CD14-positive monocyte (primary cell): ENCODE measurements around the gene DNAI2. TPM values are rescaled to one million over a fixed set of nuclear protein-coding genes. Genes with fewer than 3 reads are reported as not detected.

Experiments
- DNase-seq, 3 donors: peaks; one replicate each; pipeline ENCODE4 v3.0.0-alpha.2; 2011 to 2022
- H2AFZ ChIP-seq: 2 replicates; pipeline ENCODE4 v1.6.0; 2012; ENCODE audit warnings: mild to moderate bottlenecking, low read depth, low read length, inconsistent platforms; ENCODE audit not compliant: insufficient read depth, poor library complexity, severe bottlenecking
- H3K27ac ChIP-seq, 2 donors: 1 replicate in 1 of 2; 2 replicates in 1 of 2; pipeline ENCODE4 v1.5.1; 2012 to 2013; ENCODE audit warnings: low read length in 2 of 2, control low read depth in 1 of 2, inconsistent platforms in 1 of 2, low read depth in 1 of 2, mild to moderate bottlenecking in 1 of 2
- H3K27me3 ChIP-seq, 2 donors: one replicate each; pipeline versions ENCODE4 v1.6.0 to v1.6.1; 2011 to 2013; ENCODE audit warnings: low read length in 2 of 2; ENCODE audit not compliant: control insufficient read depth in 2 of 2, insufficient read depth in 2 of 2
- H3K36me3 ChIP-seq, 2 donors: replicated peaks in 1 of 2; 1 replicate in 1 of 2; 2 replicates in 1 of 2; pipeline versions ENCODE4 v1.5.1 to v1.6.1; 2012 to 2013; ENCODE audit warnings: low read length in 2 of 2, control low read depth in 1 of 2, inconsistent platforms in 1 of 2, mild to moderate bottlenecking in 1 of 2; ENCODE audit not compliant: insufficient read depth in 2 of 2, control insufficient read depth in 1 of 2
- H3K4me1 ChIP-seq, 2 donors: 1 replicate in 1 of 2; 2 replicates in 1 of 2; pipeline versions ENCODE4 v1.5.1 to v1.6.1; 2012 to 2013; ENCODE audit warnings: low read length in 2 of 2, control low read depth in 1 of 2, inconsistent platforms in 1 of 2, mild to moderate bottlenecking in 1 of 2, moderate library complexity in 1 of 2; ENCODE audit not compliant: insufficient read depth in 2 of 2, control insufficient read depth in 1 of 2
- H3K4me2 ChIP-seq: replicated peaks from 2 replicates; pipeline ENCODE3; 2012; ENCODE audit warnings: low read length, moderate library complexity, mild to moderate bottlenecking; ENCODE audit not compliant: poor library complexity, severe bottlenecking; ENCODE audit errors: extremely low read depth
- H3K4me3 ChIP-seq, 3 experiments: fragments of 200-600 bp in 1 of 3; sonication (generic) in 1 of 3; replicated peaks in 1 of 3; 1 replicate in 2 of 3; 2 replicates in 1 of 3; pipeline ENCODE4 v1.5.1; 2011 to 2013; ENCODE audit warnings: low read length in 3 of 3, mild to moderate bottlenecking in 3 of 3, control low read depth in 2 of 3, low read depth in 2 of 3, inconsistent platforms in 1 of 3, moderate library complexity in 1 of 3
- H3K79me2 ChIP-seq: 2 replicates; pipeline ENCODE4 v1.6.0; 2012; ENCODE audit warnings: mild to moderate bottlenecking, control low read depth, inconsistent platforms, low read length, moderate library complexity; ENCODE audit not compliant: insufficient read depth
- H3K9ac ChIP-seq: 2 replicates; pipeline ENCODE4 v1.6.0; 2017; ENCODE audit warnings: low read length, mild to moderate bottlenecking; ENCODE audit not compliant: insufficient read depth, poor library complexity, severe bottlenecking
- H3K9me3 ChIP-seq, 2 donors: replicated peaks in 1 of 2; 1 replicate in 1 of 2; 2 replicates in 1 of 2; pipeline versions ENCODE4 v1.5.1 to v1.6.1; 2012 to 2013; ENCODE audit warnings: low read length in 2 of 2, control low read depth in 1 of 2; ENCODE audit not compliant: control insufficient read depth in 1 of 2, insufficient read depth in 1 of 2
- H4K20me1 ChIP-seq: 2 replicates; pipeline ENCODE4 v1.6.0; 2012; ENCODE audit warnings: mild to moderate bottlenecking, low read length, control low read depth, moderate library complexity; ENCODE audit not compliant: insufficient read depth
- H3K27ac Mint-ChIP-seq, 7 donors: one replicate each; pipeline ENCODE4 v1.8.0; 2020; ENCODE audit warnings: mild to moderate bottlenecking in 7 of 7, mixed read lengths in 7 of 7, moderate library complexity in 6 of 7, inconsistent platforms in 2 of 7
- H3K27me3 Mint-ChIP-seq, 3 donors: one replicate each; pipeline ENCODE4 v1.8.0; 2021 to 2022; ENCODE audit warnings: low read depth in 3 of 3, mild to moderate bottlenecking in 3 of 3, mixed read lengths in 3 of 3, moderate library complexity in 3 of 3, inconsistent platforms in 1 of 3
- H3K36me3 Mint-ChIP-seq, 2 donors: one replicate each; pipeline ENCODE4 v1.8.0; 2020; ENCODE audit warnings: mixed read lengths in 2 of 2, inconsistent platforms in 1 of 2, mild to moderate bottlenecking in 1 of 2
- H3K4me1 Mint-ChIP-seq: one replicate; pipeline ENCODE4 v1.8.0; 2020; ENCODE audit warnings: mild to moderate bottlenecking, mixed read lengths
- H3K4me3 Mint-ChIP-seq, 2 donors: one replicate each; pipeline ENCODE4 v1.8.0; 2020; ENCODE audit warnings: mild to moderate bottlenecking in 2 of 2, mixed read lengths in 2 of 2, moderate library complexity in 1 of 2
- H3K9me3 Mint-ChIP-seq, 7 donors: one replicate each; pipeline ENCODE4 v1.8.0; 2020 to 2022; ENCODE audit warnings: mixed read lengths in 7 of 7, mild to moderate bottlenecking in 6 of 7, moderate library complexity in 6 of 7, inconsistent platforms in 2 of 7
- WGBS: methylation state at CpG from one replicate; pipeline ENCODE4 v1.1.5; 2013; ENCODE audit warnings: missing lambda C conversion rate; ENCODE audit not compliant: insufficient coverage; 5-methylcytosine and 5-hydroxymethylcytosine counted together
- intact Hi-C, 2 donors: fragments of 100-400 bp; cut with micrococcal nuclease; formaldehyde crosslinking; loops; one replicate each; pipeline versions ENCODE4 v1.15.0 to v1.15.1; 2023
- polyA plus RNA-seq, 3 donors: library from polyadenylated mRNA; depleted of rRNA in 1 of 3; unstranded in 2 of 3; stranded (reverse) in 1 of 3; fragments of 300-500 nt in 2 of 3; fragments of >200 nt in 1 of 3; fragmentation: Illumina TruSeq in 2 of 3; gene quantifications; 1 replicate in 2 of 3; 2 replicates in 1 of 3; pipeline ENCODE4 v1.2.3, GENCODE V29; 2012 to 2021
- TF ChIP-seq, protein P1 (sequence below): fragments of 200-600 bp; IDR thresholded peaks from one replicate; pipeline ENCODE4 v1.8.0; 2022; ENCODE audit warnings: antibody characterized with exemption, mild to moderate bottlenecking

The DNAI2 gene
- polyA plus RNA-seq, 3 donors, result 0.07 TPM; not detected in 2

DNA sequence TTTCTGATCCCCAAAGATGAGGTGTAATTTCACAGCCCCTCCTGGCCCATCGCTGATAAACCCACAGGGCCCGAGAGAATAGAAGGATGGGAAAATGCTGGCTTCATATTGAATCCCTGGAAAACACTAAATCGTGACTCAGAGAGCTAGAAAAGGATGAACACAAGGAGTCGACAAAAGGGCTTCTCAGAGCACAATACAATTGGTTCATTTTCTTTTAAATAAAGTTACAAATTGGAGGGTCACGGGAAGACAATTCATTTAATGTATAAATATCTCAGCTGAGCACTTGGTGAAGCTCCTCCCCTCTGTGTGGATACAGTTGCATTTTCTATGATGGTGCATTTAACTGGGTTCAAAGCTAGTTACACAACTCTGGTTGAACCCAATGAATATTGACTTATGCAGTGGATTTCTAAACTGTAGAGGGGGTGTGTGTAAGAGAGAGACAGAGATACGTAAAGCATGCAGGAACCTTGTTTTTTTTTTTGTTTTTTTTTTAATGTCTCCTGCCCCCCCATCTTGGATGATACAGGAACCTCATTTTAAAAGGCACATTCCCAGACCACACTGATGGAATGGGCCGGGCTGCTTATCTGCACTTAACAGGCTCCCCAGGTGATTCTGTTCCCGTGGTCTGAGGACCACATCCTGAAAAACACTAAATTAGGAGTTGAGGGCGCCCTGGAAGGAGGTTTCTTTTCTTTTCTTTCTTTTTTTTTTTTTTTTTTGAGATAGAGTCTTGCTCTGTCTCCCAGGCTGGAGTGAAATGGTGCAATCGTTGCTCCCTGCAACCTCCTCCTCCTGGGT, 46.6 kb upstream of the DNAI2 start:
- H3K36me3 ChIP-seq, result peaks cover 63 to 91% of the 10 kb centered on the region in 2 donors
- H4K20me1 ChIP-seq, result peaks cover 45% of the 10 kb centered on the region
- H3K4me2 ChIP-seq, result no peak overlapping the region
- H3K4me3 ChIP-seq, result no peak overlapping the region
- TF ChIP-seq, protein P1, sequence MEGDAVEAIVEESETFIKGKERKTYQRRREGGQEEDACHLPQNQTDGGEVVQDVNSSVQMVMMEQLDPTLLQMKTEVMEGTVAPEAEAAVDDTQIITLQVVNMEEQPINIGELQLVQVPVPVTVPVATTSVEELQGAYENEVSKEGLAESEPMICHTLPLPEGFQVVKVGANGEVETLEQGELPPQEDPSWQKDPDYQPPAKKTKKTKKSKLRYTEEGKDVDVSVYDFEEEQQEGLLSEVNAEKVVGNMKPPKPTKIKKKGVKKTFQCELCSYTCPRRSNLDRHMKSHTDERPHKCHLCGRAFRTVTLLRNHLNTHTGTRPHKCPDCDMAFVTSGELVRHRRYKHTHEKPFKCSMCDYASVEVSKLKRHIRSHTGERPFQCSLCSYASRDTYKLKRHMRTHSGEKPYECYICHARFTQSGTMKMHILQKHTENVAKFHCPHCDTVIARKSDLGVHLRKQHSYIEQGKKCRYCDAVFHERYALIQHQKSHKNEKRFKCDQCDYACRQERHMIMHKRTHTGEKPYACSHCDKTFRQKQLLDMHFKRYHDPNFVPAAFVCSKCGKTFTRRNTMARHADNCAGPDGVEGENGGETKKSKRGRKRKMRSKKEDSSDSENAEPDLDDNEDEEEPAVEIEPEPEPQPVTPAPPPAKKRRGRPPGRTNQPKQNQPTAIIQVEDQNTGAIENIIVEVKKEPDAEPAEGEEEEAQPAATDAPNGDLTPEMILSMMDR, result no peak
- no peaks in the 10 kb centered on the region for H3K9me3 ChIP-seq
- DNase-seq, result no peak
- peaks cover 0 to 2% (median 0%) of the 10 kb centered on the region in 7 donors for H3K9me3 Mint-ChIP-seq
- peaks cover 4 to 6% of the 10 kb centered on the region in 2 donors for H3K4me1 ChIP-seq
- intact Hi-C loops, result no loop called here
- no peaks in the 10 kb centered on the region for H3K27me3 ChIP-seq
- peaks cover 10% of the 10 kb centered on the region for H3K4me1 Mint-ChIP-seq
- H3K79me2 ChIP-seq, result no peaks in the 10 kb centered on the region
- H3K4me3 Mint-ChIP-seq, result no peak overlapping the region
- H3K27me3 Mint-ChIP-seq, result peaks cover 0 to 3% (median 0%) of the 10 kb centered on the region in 3 donors
- H3K9ac ChIP-seq, result no peak overlapping the region
- 20% methylated on average over 1 of the region's 10 CpGs for WGBS
- no peak overlapping the region for H3K27ac Mint-ChIP-seq
- H3K36me3 Mint-ChIP-seq, result peaks cover 84 to 97% of the 10 kb centered on the region in 2 donors
- H2AFZ ChIP-seq, result no peak overlapping the region
- H3K27ac ChIP-seq, result no peak overlapping the region

DNA sequence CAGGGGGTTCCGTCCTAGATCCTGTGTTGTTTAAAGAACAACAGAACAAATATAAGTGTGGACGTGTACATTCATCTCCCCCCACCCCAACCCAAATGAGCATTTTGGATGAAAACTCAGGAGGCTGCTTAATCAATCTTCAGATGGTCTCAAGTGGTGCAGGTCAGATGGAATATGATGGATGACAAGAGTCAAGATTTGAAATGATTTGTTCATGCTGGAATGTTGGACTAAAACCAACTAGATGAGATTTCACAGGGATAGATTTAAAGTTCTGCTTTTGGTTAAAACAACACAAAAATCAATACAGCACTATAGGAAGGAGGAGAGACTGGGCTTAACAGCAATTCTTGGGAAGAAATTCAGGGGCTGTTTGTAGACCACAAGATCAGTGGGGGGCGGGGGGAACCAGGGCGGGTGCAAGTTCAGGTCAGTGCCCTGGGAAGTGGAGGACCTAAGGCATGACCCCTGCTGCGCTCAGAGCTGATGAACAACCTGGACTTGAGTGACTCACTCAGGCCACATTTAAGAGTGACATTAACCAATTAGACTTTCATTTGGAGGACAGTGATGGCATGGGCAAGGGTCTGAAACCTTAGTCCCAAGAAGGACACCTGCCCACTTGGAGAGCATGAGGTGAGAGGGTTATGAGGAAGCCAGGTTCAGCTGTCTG, 45.6 kb upstream of the DNAI2 start:
- peaks cover 61 to 91% of the 10 kb centered on the region in 2 donors for H3K36me3 ChIP-seq
- H3K4me3 ChIP-seq, result no peak overlapping the region
- H2AFZ ChIP-seq, result no peak overlapping the region
- no peaks in the 10 kb centered on the region for H3K27me3 ChIP-seq
- no peak overlapping the region for H3K4me2 ChIP-seq
- H3K36me3 Mint-ChIP-seq, result peaks cover 81 to 95% of the 10 kb centered on the region in 2 donors
- peaks cover 13 to 15% of the 10 kb centered on the region in 2 donors for H3K4me1 ChIP-seq
- intact Hi-C loops, result no loop called here
- H3K27me3 Mint-ChIP-seq, result peaks cover 0 to 2% (median 0%) of the 10 kb centered on the region in 3 donors
- peaks cover 16% of the 10 kb centered on the region for H3K4me1 Mint-ChIP-seq
- WGBS, result 100% methylated on average over 1 of the region's 5 CpGs
- peaks cover 0 to 2% (median 0%) of the 10 kb centered on the region in 7 donors for H3K9me3 Mint-ChIP-seq
- H3K9ac ChIP-seq, result no peak overlapping the region
- H3K9me3 ChIP-seq, result no peaks in the 10 kb centered on the region
- H3K79me2 ChIP-seq, result no peaks in the 10 kb centered on the region
- no peak for DNase-seq
- H3K27ac Mint-ChIP-seq, result peak overlapping the region in 1 of 7 donors; percentile 46
- H3K4me3 Mint-ChIP-seq, result no peak overlapping the region
- TF ChIP-seq, protein P1, result no peak
- no peak overlapping the region for H3K27ac ChIP-seq
- H4K20me1 ChIP-seq, result peaks cover 43% of the 10 kb centered on the region
